Effector CD8-positive, alpha-beta T cell (primary cell): Measurements from ENCODE around the gene WWOX.

Experiments
- DNase-seq: peaks from one replicate; lab custom pipeline; 2025; lab: John Stamatoyannopoulos, UW

WWOX gene

DNA sequence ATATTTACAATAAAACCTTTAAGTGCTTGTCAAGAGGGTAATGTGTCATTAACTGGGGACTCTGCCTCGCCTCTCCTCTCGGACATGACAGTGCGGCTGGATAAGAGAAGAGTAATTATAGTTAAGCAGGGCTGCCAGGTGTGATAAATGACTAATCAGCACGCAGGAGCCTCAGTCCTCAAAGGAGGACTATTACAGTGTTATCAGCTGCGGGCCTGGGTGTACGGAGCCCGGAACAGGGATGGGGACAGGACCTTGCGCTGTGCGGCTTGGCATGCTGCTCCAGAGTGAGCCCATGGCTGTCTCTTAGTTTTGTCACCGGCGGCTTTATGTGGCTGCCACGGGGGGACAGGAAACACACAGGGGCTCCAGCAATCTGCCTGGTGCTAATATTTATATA is 893.9 kb downstream of the WWOX start:
- no peak for DNase-seq

DNA sequence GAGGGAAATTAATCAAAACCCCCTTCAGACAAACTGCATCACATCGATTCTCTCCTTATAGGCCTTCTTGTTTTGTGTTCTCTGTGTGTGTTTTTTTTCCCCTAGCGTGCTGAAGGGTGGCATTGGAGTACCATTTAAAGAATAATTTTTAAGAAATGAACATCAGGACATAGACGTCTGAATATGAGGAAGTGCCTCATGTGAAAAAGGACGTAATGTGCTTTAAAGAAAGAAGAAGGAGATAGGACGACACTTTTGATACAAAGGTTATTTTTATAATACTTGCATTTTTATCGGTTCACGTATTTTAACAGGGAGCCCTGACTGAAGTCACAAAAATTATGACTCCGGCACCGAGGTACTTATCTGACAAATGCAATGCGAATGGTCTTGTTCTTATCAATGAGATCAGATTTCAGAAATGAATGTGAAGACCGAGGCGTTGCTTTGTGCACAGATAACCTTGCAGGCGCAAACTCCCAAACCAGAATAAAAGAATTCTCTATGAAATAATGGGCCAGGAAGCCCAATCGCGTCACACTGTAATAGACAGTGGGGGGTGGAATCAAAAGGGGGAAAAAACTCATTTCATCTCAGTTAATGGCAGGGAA is 894.8 kb downstream of the WWOX start:
- DNase-seq: no peak

DNA sequence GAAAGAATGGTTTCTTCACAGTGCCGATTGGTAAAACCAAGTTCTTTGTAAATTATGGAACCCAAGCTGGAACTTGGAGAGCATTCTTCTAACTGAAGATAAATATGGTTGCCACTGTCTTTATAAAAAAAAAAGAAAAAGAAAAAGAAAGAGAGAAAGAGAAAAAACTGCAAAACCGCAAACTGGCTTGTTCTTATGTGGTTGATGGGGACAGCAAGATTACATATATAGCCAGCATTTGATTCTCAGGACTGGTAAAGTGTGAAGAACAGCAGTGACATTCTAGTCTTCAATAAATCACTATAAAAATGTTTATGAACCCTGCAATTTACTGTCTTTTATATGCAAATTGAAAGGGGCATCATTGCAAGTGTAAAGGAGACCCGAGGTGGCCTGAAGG is 896.0 kb downstream of the WWOX start:
- no peak for DNase-seq

DNA sequence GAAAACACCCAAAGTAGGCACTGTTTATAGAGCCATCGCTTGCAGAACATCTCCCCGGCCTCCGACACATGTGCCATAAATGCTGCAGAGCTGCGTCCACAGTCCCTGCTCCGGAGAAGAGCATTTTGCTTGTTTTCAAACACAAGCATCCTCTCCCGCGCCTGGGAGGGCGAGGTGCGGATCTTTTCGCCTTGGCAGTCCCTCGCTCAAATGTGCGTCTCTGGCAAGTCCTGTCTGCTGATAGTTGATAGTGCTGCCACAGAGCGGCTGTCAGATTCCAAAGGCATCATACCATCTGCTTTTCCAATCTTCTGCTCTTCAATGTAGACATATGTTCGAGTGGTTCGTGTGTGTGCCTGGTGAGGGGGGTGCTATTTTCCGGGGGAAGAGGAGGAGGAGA is 897.3 kb downstream of the WWOX start:
- no peak for DNase-seq

DNA sequence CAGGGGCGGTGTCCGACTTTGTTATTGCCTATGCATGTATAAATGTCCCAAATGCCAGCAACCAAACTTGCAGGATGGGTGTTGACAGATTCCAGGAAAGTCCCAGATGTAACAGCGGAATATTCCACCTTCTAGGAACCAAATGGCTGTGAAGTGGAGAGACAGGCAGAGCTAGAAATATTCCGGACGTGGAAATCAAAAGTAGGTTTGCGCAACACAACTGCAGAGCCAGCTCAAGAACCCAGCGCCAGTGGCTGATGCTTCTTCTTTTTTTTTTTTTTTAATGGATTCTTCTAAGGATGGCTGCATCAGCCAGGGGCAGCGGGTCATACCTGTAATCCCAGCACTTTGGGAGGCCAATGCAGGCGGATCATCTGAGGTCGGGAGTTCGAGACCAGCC is 899.4 kb downstream of the WWOX start:
- no peak for DNase-seq

DNA sequence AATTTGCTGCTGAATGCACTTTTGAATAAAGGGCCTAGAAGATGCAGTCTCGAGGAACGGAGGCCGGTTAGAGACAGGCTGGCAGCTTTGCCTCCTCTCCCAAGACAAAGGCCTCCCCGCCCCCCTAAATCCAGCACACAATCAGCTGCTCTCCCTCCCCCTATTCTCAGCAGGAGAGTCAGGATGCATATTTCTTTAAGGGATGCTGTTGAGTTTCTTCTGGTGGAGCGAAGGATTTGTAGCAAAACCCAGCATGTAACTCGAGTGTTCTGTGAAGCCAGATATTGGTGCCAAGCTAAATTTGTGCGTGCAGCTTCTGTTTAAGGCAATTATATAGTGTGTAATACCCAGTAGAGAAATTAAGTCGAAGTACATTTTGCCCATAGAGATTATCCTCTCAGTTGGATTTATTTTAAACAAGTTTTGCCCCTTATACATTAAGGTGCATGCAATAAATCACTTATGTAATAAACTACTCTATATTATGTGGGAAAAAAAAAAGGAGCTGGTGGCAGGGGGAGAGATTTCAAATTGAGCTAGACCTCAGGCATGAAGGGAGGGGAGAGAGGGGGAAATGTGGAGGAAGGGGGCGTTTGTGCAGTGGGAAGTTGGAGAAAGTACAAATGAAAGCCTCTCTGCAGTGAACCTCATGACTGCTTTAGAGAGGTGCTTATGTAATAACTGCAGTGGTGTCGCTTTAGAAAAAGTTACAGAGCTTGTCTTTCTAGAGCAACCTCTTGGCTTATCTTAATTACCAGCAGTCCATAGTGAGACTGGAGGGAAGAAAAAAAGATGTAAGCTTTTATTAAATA is 901.9 kb downstream of the WWOX start:
- DNase-seq: no peak

DNA sequence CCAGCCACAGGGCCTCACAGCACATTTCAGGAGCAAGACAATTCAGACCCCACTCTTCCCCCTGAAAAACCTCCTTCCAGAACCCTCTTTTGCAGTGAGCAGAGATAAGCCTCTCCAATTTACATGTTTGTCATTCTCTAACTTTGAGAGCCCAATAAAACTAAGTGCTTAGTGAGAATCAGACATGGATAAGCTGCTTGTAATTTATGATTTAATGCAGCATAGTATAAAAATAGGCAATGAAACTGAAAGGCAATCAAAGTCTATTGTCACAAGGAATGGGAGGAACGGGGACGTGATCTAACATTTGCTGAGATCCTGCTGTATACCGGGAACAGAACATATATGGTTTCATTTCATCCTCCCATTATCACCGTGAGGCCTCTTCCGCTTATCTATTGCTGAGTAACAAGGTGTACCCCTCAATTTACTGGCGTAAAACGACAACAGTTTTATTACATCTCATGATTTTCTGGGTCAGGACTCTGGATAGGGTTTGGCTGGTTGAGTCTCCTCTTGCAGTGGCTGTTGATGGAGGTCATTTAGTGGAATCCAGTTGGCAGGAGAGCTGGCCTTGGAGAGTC is 903.7 kb downstream of the WWOX start:
- DNase-seq: no peak

DNA sequence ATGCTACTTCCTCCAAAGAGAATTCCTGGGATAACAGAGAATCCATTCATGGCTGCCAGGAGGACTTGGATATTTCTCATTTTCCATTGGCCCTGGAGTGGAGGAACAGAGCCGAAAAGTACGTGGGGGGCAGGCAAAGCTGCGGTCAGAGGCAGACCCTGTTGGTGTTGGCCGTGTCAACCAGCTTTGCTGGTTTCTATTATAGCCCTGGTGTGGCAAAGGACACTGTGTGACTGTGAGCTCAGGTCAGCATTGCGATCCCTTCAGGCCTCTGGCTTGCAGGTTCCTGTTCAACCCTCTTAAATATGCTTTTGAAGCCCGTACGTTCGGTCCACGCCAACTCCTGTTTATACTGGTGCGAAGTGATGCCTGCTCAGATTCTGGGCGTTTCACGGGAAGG is 904.9 kb downstream of the WWOX start:
- no peak for DNase-seq

DNA sequence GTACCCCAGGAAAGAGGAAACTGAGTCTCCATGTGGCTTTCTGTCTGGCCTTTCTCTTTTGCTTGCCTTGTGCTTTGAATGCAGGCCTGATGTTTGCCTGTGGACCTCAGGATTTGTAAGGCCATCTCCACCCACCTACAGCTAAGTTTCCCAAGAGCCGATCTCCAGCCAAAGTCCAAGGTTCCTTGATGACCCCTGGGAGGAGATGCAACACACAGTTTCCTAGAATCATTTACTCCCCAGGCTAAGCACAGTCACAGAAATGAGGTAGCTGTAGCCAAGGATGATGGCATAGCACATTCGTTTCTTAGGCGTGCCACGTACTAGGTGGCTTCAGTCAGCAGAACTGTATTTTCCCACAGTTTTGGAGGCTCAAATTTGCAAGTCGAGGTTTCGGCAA is 905.6 kb downstream of the WWOX start:
- DNase-seq: no peak

DNA sequence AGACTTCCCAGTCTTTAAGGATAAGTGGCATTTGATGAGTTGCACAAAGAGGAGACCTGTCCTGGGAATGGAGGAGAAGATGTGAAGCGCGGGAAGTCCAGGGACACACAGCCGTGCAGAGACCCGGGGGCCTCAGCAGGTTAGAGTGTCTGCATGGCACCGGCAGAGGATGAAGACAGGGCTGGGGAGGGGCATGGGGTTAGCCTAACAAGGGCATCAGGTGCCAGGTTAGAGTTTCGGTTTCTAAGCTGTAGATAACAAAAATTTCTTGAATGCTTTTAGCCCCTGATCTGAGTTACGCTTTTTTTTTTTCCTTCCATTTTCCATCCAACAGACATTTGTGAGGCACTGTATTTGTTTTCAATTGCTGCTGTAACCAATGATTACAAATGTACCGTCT is 906.8 kb downstream of the WWOX start:
- DNase-seq: no peak

DNA sequence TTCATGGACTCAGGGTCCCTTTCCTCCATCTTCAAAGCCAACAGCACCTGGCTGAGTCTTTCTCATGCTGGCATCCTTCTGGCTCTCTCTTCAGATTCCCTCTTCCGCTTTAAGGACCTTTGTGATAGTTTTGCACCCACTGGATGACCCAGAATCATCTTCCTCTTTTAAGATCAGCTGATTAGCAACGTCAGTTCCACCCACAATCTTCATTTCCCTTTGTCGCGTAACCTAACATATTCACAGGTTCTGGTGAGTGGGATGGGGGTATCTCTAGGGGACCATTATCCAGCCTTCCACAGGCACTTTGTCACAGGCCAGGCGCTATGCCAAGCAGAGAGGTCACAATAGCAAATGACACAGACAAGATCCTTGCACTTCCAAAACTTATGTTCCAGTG is 907.3 kb downstream of the WWOX start:
- DNase-seq: no peak

DNA sequence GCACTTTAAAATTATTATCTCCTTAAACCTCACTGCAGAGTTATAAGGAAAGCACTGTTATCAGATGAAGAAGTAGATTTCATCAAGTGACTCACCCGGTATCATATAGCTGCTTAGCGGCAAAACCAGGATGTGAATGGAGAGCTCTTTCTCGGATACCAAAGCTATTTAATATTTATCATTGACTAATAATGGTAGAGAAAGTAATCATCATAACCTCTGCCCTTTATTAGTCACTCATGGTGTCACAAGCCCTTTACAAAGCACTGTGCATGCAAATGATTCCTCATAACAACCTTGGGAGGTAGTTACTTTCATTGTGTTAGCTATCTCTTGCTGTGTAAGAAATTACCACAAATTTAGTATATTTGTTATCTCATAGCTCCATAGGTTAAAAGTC is 908.2 kb downstream of the WWOX start:
- DNase-seq: no peak

DNA sequence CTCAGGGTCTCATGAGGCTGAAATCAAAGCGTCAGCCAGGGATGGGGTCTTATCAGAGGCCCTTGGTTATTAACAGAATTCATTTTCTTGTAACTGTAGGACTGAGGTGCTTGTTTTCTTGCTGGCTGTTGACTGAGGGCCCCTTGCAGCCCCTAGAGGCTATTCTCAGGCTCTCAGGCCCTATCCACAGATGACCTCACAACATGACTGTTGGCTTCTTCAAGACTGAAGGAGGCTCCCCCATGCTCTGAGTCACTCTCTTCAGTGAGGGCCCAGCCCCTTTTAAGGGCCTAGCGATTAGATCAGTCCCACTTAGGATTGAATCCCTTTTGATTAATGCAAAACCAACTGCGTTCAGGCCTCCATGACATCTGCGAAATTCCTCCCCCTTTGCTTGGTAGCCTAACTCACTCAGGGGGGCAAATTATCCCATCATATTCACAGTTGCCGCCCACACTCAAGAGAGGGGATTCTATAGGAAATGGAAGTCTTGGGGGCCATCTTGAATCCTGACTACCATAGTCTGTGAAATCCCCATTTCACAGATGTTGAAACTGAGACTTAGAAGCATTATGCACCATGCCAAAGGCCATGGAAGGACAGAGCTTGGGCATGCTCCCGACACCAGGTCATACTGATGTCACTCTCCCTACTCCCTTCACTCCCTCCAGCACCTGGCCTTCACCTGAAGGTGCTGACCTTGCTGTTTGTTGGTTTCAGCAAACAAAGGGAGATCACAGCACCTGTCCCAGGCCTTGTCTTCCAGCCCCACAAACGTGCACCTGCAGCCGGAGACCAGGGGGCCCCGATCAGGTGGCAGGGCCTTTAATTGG is 908.8 kb downstream of the WWOX start:
- no peak for DNase-seq

DNA sequence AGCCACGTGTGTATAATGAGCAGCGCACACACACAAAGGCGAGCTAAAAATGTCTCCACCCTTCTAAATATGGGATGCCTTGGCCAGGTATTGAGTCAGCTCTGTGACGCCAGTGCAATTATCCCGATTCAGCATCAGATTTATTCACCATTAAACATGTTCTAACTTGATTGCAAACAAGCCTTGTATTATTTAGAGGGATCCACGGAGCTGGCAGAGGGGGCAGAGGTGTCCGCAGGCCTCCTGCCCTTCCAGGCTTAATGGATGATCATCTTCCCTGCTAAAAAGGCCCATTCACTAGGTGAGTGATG is 909.4 kb downstream of the WWOX start:
- no peak for DNase-seq

DNA sequence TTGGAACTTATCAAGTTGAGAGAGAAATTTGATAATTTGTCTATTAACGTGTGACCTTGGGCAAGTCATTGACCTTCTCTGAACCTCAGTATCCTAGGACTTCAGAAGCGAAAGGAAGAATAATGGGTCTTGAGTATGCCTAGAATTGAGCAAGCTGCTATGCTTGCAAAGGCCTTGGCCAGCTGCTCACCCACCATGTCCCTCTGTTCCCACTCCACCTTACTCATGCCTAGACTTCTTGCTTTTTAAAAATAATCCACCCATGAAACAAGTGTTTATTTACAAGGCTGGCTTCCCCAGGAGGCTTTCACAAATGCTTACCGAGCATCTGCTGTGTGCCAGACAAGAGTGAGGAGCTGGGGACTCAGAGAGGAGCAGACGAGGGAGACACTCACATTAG is 910.4 kb downstream of the WWOX start:
- DNase-seq: no peak

DNA sequence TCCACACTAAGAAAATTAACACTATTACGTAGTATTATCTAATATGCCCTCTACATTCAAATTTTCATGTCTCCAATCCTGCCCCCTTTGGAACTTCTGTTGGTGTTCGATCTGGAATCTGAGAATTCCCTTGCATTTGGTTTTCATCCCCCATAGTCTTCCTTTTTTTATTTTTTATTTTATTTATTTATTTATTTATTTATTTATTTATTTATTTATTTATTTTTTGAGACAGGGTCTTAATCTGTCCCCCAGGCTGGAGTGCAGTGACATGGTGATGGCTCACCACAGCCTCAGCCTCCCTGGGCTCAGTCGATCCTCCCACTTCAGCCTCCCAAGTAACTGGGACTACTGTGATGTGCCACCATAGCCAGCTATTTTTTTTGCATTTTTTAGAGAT is 911.8 kb downstream of the WWOX start:
- no peak for DNase-seq

DNA sequence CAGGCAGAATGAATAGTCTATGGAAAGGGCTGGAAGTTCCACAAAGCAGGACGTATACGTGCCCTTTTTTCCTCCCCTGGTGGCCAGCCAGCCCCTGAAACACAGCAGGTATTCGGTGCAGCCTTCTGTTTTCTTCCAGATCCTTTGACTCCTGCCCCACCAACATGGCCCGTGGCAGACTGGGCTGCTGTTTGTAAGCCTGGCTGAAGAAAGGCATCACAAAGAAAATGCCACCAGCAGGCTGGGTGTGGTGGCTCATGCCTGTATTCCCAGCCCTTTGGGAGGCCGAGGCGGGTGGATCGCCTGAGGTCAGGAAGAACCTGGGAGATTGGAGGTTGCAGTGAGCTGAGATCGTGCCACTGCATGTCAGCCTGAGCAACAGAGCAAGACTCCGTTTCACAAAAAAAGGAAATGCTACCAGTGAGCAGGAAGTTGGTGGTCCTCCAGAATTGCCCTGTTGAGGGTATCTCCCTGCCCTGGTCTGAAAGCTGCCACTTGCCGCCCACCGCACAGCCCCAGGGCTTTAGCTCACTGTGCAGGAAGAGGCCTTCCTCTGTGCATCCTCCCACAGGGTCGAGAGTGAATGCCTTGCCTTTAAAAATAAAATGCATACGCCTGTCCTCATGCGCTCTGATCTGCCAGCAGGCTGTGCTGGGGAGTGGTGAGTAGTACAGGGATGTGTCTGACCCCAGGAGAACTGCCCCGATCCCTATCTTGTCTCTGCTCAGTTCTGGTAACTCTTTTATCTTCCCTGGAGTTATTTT is 913.4 kb downstream of the WWOX start:
- no peak for DNase-seq

DNA sequence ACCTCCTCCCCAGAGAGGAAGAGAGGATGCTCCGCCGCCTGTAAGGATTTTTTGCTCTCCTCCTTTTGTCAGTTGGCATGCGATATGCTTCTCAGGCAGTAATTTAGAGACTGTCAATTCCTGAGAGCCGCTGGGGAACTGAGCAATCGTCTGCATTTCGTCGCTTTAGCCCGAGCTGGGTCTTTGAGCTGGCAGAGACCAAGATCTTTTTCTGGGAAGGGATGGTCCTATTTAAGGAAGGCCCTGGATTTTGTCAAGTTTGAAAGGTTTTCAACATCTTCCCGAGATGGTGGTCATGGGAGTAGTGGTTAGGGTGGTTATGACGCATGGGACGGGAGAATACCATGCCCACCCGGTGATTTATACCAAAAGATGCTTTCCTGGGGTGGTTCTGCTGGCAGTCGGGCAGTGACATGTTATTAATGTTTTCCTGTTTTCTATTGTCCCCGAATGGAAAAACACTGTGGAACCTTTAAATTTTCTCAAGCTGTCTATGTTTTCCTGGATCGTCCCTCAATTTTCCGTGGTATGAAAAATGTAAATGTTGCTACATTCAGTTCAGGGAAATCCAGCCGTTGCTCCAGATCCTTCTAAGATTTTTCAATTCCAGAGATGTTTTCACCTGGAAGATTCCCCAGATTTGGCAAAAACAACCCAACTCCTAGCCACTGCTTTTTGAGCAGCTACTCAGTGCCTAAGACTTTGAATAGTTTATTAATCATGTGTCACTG is 914.6 kb downstream of the WWOX start:
- DNase-seq: no peak

DNA sequence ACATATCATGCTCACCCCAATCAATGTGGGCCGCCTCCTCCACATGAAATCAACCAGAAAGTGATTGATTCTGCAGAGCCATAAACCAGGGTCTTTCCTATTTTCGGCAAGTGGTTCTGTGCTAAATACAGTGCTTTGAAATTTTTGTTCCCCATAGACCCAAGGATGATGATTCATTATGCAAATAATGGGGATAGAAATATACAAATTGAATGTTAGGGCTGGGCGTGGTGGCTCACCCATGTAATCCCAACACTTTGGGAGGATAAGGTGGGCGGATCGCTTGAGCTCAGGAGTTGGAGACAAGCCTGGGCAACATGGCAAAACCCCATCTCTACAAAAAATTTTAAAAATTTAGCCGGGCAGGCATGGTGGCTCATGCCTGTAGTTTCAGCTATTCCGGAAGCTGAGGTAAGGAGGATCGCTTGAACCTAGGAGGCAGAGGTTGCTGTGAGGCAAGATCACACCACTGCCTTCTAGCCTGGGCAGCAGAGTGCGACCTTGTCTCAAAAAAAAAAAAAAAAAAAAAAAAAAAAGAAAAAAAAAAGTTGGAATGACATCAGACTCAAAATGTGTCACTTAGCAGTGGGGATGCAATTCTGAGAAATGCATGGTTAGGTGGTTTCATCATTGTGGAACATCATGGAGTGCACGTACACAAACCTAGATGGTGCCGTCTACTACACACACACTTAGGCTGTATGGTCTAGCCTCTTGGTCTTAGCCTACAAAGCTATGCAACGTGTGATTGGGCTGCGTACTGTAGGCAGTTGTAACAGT is 919.4 kb downstream of the WWOX start:
- DNase-seq: no peak

DNA sequence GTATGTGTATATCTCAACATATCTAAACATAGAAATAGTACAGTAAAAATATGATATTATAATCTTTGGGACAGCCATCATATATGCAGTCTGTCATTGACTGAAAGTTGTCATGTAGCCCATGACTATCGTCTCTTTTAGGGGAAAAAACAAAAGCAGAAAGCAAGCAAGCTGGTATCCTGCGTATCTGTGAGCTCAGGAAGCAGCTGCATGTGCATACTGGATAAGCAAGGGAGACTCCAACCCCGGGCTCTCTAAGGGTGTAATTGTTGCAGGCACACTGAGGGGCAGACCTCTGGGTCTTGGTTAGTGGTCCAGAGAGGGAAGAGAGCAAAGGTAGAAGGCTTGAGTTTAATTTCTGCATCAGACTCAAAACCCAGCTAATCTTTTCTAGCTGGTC is 920.0 kb downstream of the WWOX start:
- DNase-seq: no peak
